ENCODE data around the gene ZDHHC15. TPM values are rescaled to one million over a fixed set of nuclear protein-coding genes. Genes with fewer than 3 reads are reported as not detected.
"Not testable (repeated sequence)": the region's sequence is repeated elsewhere in the genome, so short reads cannot be mapped to it uniquely, and the experiment has no call there.

ZDHHC15 gene
- total RNA-seq (under 1 TPM; 0.55 to 0.69 TPM), polyA plus RNA-seq (under 1 TPM; 0.13 to 0.74 (median 0.39) TPM), total RNA-seq (0.49 to 2.3 (median 0.98) reads per million in 6 experiments)

- no peaks in the 10 kb centered on the region for H3K36me3 Mint-ChIP-seq
- peak within 1 kb of the TSS; percentile 67 to 93 (median 82) for H3K27ac Mint-ChIP-seq
- POLR2A ChIA-PET, result no interaction called here
- DNase-seq, result peak; percentile 8 to 65 (median 40)
- peaks cover 13 to 24% (median 22%) of the 10 kb centered on the region in 4 donors for H3K4me1 Mint-ChIP-seq
- peak; percentile 87 to 92 for ATAC-seq
- H3K27me3 Mint-ChIP-seq, result peaks cover 0 to 6% (median 0%) of the 10 kb centered on the region in 5 donors
- peak within 1 kb of the TSS; percentile 76 to 95 (median 84) for H3K4me3 Mint-ChIP-seq
- peaks cover 0 to 4% (median 0%) of the 10 kb centered on the region in 9 donors for H3K9me3 Mint-ChIP-seq
Measured at GRCh38 chrX:75522565-75523431, at the start of gene ZDHHC15. ZDHHC15 (minus strand) TSS chrX:75523037; CDS start chrX:75523024, 13 bp downstream.

DNA sequence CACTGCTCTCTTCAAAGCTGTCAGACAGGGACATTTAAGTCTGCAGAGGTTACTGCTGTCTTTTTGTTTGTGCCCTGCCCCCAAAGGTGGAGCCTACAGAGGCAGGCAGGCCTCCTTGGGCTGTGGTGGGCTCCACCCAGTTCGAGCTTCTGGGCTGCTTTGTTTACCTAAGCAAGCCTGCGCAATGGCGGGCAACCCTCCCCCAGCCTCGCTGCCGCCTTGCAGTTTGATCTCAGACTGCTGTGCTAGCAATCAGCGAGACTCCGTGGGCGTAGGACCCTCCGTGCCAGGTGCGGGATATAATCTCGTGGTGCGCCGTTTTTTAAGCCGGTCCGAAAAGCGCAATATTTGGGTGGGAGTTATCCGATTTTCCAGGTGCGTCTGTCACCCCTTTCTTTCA, 37.7 kb upstream of the ZDHHC15 start:
- H3K27me3 Mint-ChIP-seq, H3K4me3 Mint-ChIP-seq, ATAC-seq, POLR2A ChIA-PET, DNase-seq, H3K27ac Mint-ChIP-seq, H3K4me1 Mint-ChIP-seq, H3K36me3 Mint-ChIP-seq: not testable (repeated sequence)
- peaks cover 0 to 24% (median 2%) of the 10 kb centered on the region in 9 donors for H3K9me3 Mint-ChIP-seq

- H3K4me1 Mint-ChIP-seq, result peaks cover 0 to 7% (median 2%) of the 10 kb centered on the region in 4 donors
- no peak overlapping the region for H3K4me3 Mint-ChIP-seq
- H3K36me3 Mint-ChIP-seq, result peaks cover 0 to 5% (median 3%) of the 10 kb centered on the region in 3 donors
- no peak overlapping the region for H3K27ac Mint-ChIP-seq
- DNase-seq (no peak), ATAC-seq (no peak)
- POLR2A ChIA-PET, result no interaction called here
- H3K9me3 Mint-ChIP-seq, result peaks cover 0 to 33% (median 5%) of the 10 kb centered on the region in 9 donors
- peaks cover 0 to 4% (median 0%) of the 10 kb centered on the region in 5 donors for H3K27me3 Mint-ChIP-seq
Measured at GRCh38 chrX:75547783-75548182, 24.9 kb upstream of the ZDHHC15 start.

- H3K36me3 Mint-ChIP-seq, result peaks cover 0 to 12% (median 3%) of the 10 kb centered on the region in 3 donors
- H3K27me3 Mint-ChIP-seq, result peaks cover 0 to 4% (median 0%) of the 10 kb centered on the region in 5 donors
- no peak overlapping the region for H3K27ac Mint-ChIP-seq
- DNase-seq, result no peak
- no peak for ATAC-seq
- H3K9me3 Mint-ChIP-seq, result peaks cover 0 to 34% (median 5%) of the 10 kb centered on the region in 9 donors
- POLR2A ChIA-PET, result no interaction called here
- H3K4me3 Mint-ChIP-seq, result no peak overlapping the region
- peaks cover 0 to 7% (median 2%) of the 10 kb centered on the region in 4 donors for H3K4me1 Mint-ChIP-seq
Measured at GRCh38 chrX:75546724-75547511, 24.1 kb upstream of the ZDHHC15 start.

DNA sequence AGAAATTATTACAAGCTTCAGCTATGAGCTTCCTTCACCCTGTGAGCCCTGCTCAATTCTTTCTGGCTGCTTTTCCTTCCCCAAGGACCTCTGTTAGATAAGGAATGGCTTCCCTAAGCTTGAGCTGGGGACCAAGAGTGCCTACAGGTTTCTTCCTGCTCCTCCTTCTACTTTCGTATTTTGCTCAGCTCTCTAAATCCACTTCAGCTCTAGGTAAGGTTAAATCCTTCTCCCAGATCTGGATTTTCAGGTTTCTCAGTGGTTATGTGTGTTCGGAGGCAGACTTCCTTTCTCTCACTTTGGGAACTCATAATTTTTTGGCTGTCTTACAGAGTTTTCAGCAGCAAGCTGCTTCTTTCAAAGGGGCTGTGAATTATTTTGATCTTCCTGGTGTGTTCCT, 21.9 kb upstream of the ZDHHC15 start:
- no peak overlapping the region for H3K27ac Mint-ChIP-seq
- peaks cover 0 to 15% (median 4%) of the 10 kb centered on the region in 9 donors for H3K9me3 Mint-ChIP-seq
- H3K4me3 Mint-ChIP-seq, result no peak overlapping the region
- no peak for DNase-seq
- H3K4me1 Mint-ChIP-seq, result peaks cover 0 to 7% (median 2%) of the 10 kb centered on the region in 4 donors
- POLR2A ChIA-PET, result no interaction called here
- H3K36me3 Mint-ChIP-seq, result peaks cover 0 to 12% (median 3%) of the 10 kb centered on the region in 3 donors
- H3K27me3 Mint-ChIP-seq, result peaks cover 0 to 4% (median 0%) of the 10 kb centered on the region in 5 donors
- ATAC-seq, result no peak

DNA sequence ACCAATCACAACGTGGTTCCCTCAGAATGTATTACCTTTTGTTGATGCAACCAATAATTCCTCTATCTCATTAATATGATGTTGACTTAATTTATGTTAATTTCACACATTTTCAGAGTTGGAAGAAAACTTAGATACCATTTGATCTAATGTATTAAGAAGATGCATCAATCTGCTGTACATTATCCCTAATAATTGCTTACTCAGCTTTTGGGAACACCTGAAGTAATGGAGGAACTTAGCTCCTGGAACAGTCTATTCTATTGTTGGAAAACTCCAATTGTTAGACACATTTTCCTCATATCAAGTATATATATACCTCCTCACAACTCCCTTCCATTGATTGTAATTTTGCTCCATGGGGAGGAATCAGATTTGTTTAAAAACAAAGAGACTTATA, 38.9 kb downstream of the ZDHHC15 start:
- Mint-ChIP-seq H3K4me1 (no peaks in the 10 kb centered on the region), H3K36me3 (peaks cover 0 to 17% (median 5%) of the 10 kb centered on the region in 3 donors), H3K27me3 (peaks cover 0 to 4% (median 0%) of the 10 kb centered on the region in 5 donors), H3K27ac (no peak overlapping the region), H3K4me3 (no peak overlapping the region), H3K9me3 (peaks cover 0 to 19% (median 6%) of the 10 kb centered on the region in 9 donors)
- POLR2A ChIA-PET, result no interaction called here
- no peak for DNase-seq
- ATAC-seq, result no peak

GRCh38 chrX:75461780-75462179, 61.1 kb downstream of the ZDHHC15 start:
- H3K27ac Mint-ChIP-seq, POLR2A ChIA-PET, ATAC-seq, H3K27me3 Mint-ChIP-seq, DNase-seq, H3K4me1 Mint-ChIP-seq, H3K4me3 Mint-ChIP-seq: not testable (repeated sequence)
- peaks cover 0 to 25% (median 14%) of the 10 kb centered on the region in 3 donors for H3K36me3 Mint-ChIP-seq
- H3K9me3 Mint-ChIP-seq, result peaks cover 4 to 70% (median 14%) of the 10 kb centered on the region in 9 donors

DNA sequence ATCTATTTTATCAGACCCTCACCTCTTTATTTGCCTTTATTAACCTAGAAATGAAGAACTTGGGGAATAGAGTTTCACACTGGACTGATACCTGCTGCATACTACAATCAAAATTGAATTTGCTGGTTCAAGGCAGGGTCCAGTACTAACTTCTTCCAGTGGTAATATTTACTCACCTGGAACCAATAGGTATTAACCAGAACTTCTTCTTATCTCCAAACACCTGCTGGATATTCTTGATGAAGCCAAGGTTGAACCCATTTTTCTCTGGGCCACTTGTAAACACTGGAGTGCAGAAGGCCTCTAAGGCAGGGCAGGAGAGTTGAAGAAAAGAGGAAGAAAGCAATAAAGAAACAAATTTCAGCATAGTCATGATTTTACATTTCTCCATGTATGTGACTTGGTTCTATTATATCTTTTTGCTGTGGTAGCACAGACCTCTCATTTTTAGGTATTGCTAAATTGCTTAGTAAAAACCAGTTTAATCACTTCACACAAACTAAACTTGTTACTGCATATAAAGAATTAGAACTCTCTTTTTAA, 101.1 kb downstream of the ZDHHC15 start:
- ATAC-seq (no peak), DNase-seq (no peak)
- H3K4me1 Mint-ChIP-seq, result no peaks in the 10 kb centered on the region
- no peak overlapping the region for H3K27ac Mint-ChIP-seq
- no peaks in the 10 kb centered on the region for H3K27me3 Mint-ChIP-seq
- H3K4me3 Mint-ChIP-seq, result no peak overlapping the region
- POLR2A ChIA-PET, result no interaction called here
- H3K36me3 Mint-ChIP-seq, result peaks cover 0 to 8% (median 0%) of the 10 kb centered on the region in 3 donors
- peaks cover 0 to 8% (median 0%) of the 10 kb centered on the region in 9 donors for H3K9me3 Mint-ChIP-seq

GRCh38 chrX:75407153-75407552, 115.7 kb downstream of the ZDHHC15 start:
- DNase-seq, H3K27me3 Mint-ChIP-seq, H3K27ac Mint-ChIP-seq, ATAC-seq, POLR2A ChIA-PET, H3K4me1 Mint-ChIP-seq, H3K4me3 Mint-ChIP-seq: not testable (repeated sequence)
- peaks cover 6 to 71% (median 21%) of the 10 kb centered on the region in 9 donors for H3K9me3 Mint-ChIP-seq
- H3K36me3 Mint-ChIP-seq, result peaks cover 0 to 45% (median 10%) of the 10 kb centered on the region in 3 donors

DNA sequence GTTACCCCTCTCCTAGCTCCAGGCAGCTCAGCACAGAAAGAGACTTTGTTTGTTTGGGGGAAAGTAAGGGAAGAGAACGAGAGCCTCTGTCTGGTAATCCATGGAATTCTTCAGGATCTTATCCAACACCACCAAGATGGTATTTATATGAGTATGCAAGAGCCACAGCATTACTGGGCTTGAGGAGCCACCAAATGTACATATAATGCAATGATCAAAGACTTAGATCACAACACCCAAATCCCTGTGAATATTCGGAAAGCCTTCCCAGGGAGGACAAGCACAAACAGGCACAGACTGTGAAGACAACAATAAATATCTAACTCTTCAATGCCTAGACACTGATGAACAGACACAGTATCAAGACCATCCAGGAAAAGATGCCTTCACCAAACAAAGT, 132.4 kb downstream of the ZDHHC15 start:
- H3K27me3 Mint-ChIP-seq, result no peaks in the 10 kb centered on the region
- no peaks in the 10 kb centered on the region for H3K4me1 Mint-ChIP-seq
- peaks cover 0 to 36% (median 20%) of the 10 kb centered on the region in 3 donors for H3K36me3 Mint-ChIP-seq
- H3K4me3 Mint-ChIP-seq, result no peak overlapping the region
- DNase-seq (no peak), ATAC-seq (no peak)
- peaks cover 1 to 81% (median 31%) of the 10 kb centered on the region in 9 donors for H3K9me3 Mint-ChIP-seq
- H3K27ac Mint-ChIP-seq, result peak overlapping the region in 1 of 10 donors; percentile 78
- POLR2A ChIA-PET, result no interaction called here

DNA sequence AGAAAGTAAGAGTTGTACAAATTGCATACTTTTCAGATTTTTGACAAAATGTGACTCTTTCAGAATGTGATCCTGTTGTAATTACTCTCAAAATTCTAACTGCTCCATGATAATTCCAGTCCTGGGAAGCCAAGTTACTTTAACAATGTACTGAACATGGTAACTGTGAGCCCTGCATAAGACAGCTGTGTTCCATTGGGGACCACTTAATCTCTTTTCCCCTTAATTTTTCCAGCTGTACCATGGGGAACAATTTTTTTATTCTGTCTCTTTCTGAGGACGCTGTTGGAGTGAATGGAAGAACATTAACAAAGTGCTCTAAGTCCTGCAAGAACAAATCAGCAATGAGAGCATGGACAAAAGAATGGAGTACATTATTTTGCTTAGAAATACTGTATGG, 153.1 kb downstream of the ZDHHC15 start:
- Mint-ChIP-seq H3K27me3 (no peaks in the 10 kb centered on the region), H3K36me3 (peaks cover 0 to 1% (median 0%) of the 10 kb centered on the region in 3 donors), H3K4me1 (no peaks in the 10 kb centered on the region), H3K4me3 (no peak overlapping the region), H3K27ac (no peak overlapping the region), H3K9me3 (peaks cover 0 to 8% (median 0%) of the 10 kb centered on the region in 9 donors)
- DNase-seq, result no peak
- POLR2A ChIA-PET, result no interaction called here
- no peak for ATAC-seq

- Mint-ChIP-seq H3K27ac (no peak overlapping the region), H3K4me1 (no peaks in the 10 kb centered on the region), H3K4me3 (no peak overlapping the region), H3K9me3 (peaks cover 0 to 24% (median 2%) of the 10 kb centered on the region in 9 donors), H3K36me3 (peaks cover 2 to 7% (median 4%) of the 10 kb centered on the region in 3 donors), H3K27me3 (no peaks in the 10 kb centered on the region)
- DNase-seq (no peak), ATAC-seq (no peak)
- POLR2A ChIA-PET, result no interaction called here
Measured at GRCh38 chrX:75366861-75367260, 156.0 kb downstream of the ZDHHC15 start.
